ENCODE results near the gene RPH3AL.

DNA sequence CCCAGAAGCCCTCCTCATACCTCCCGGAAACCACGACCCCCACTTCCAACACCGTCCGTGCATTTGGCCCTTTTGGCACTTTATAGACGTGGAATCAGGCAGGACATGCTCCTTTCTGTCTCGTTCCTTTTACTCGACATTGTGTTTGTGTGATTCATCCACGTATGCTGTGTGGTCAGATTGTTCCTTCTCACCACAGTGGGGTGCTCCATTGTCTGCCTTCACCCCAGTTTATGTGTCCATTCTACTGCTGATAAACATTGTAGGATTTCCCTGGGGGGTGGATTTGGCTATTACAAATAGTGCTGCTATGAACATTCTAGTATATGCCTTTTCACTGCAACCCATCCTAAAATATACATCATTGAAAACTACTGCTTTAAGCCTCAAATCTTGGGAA lies 28.9 kb upstream of the RPH3AL start:
- TF ChIP-seq EP300 (IDR thresholded peaks at IDR 0.05) (no peak), POLR2AphosphoS5 (IDR thresholded peaks at IDR 0.05) (no peak)
- TF ChIP-seq, protein P1, sequence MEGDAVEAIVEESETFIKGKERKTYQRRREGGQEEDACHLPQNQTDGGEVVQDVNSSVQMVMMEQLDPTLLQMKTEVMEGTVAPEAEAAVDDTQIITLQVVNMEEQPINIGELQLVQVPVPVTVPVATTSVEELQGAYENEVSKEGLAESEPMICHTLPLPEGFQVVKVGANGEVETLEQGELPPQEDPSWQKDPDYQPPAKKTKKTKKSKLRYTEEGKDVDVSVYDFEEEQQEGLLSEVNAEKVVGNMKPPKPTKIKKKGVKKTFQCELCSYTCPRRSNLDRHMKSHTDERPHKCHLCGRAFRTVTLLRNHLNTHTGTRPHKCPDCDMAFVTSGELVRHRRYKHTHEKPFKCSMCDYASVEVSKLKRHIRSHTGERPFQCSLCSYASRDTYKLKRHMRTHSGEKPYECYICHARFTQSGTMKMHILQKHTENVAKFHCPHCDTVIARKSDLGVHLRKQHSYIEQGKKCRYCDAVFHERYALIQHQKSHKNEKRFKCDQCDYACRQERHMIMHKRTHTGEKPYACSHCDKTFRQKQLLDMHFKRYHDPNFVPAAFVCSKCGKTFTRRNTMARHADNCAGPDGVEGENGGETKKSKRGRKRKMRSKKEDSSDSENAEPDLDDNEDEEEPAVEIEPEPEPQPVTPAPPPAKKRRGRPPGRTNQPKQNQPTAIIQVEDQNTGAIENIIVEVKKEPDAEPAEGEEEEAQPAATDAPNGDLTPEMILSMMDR (IDR thresholded peaks at IDR 0.05) = no peak

All from gastroesophageal sphincter (tissue), 3 donors.